Erythroblast (primary cell): Measurements from ENCODE around the gene TAS2R16.

Experiments
- GATA1 ChIP-seq: IDR thresholded peaks from 2 replicates; pipeline ENCODE4 v1.6.1; 2011; ENCODE audit warnings: low read depth, mild to moderate bottlenecking, control low read depth, low read length, moderate library complexity
- POLR2A ChIP-seq: IDR thresholded peaks from 2 replicates; pipeline ENCODE4 v1.6.1; 2011; ENCODE audit warnings: mild to moderate bottlenecking, low read length

DNA sequence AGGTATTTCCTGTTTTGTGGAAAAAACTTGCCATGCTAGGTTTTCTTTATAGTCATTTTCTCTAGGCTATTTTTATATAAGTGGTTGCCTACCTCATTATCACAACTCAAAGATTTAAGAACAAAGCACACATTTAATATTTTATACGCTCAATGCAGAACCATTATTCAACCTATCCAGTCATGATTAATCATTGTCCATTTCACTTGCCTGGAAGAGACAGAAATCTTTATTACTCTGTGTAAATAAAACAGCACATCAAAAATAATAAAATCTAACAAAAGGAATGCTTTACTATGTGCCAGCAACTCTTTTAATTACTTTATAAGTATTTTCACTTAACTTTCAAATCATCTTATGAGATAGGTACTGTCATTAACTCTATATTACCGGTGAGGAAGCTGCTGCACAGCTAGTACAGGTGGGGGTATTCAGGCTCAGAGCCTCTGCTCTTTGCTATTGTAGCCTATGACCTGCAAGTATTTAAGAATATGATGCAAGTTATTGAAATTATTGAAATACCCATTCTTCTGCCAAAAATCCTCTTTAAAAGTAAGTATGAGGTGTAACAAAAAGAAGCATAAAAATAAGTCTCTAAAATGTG is 16.4 kb upstream of the TAS2R16 start:
- TF ChIP-seq POLR2A = no peak
- TF ChIP-seq GATA1 = no peak
